ENCODE results near the gene ZNF175. TPM values are rescaled to one million over a fixed set of nuclear protein-coding genes. Genes with fewer than 3 reads are reported as not detected.
"Not testable (repeated sequence)": the region's sequence is repeated elsewhere in the genome, so short reads cannot be mapped to it uniquely, and the experiment has no call there.

Gene ZNF175
- polyA plus RNA-seq, 4 donors: 16.6 to 19.8 (median 18.3) TPM

DNA sequence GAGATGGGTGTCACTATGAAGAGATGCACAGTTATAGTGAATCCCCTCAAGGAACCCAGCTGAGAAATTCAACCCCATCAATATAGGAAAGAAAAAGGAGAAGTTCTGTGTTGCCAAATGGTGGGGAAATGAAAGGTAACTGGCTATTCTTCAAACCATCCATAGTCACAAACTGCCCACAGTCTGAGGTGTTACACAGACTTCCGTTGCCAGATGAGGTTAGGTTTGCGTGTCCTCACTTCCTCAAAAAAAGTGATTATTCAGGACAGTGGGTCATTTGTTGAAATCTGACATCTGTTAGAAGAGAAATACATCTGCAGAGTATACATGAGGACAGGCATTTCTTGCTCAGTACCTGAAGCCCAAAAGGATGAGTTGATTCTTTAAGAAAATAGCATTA is 50.1 kb downstream of the ZNF175 start:
- DNase-seq (ENCODE audit: low read depth in 4 of 4, low spot score in 3 of 4): no peak

DNA sequence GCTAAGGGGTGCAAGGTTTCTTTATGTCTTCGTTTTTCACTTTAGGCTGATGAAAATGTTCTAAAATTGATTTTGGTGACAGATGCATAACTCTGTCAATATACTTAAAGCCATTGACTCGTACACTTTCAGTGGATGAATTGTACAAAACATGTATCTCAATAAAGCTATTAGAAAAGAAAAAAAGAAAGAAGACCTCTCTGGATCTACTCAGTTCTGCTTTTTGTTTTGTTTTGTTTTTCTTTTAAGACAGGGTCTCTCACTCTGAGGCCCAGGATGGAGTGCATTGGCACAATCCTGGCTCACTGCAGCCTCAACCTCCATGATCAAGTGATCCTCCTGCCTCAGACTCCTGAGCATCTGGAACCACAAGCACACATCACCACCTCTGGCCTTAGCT is 55.6 kb downstream of the ZNF175 start:
- no peak for DNase-seq (ENCODE audit: low read depth in 4 of 4, low spot score in 3 of 4)

DNA sequence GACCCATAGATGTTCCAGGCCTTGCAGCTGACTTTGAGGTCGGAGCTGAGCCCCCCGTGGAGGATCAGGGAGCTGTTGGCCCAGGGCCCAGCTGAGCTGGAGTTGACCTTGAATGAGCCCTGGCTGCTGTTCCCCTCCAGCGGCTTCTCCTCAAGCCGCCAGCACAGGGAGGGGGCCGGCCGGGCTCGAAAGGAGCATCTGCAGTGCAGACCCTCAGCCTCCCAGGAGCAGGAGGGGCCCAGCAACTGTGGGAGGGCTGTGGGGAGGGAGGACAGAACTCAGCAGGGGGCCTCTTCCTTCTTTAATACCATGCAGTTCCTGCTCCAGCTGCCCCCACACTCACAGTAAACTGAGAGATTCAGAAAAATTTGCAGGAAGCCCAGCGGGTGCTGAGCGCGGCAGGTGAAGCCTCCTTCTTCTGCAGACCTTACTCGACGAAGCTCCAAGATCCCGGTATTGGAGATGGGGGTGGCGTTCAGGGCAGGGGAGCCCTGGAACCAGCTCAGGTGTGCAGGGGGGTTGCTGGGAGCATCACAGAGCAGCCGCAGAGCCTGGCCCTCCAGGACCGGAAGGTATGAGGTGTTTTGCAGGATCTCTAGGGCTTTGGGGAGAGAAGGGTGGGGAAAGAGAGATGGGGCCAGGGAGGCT is 56.5 kb downstream of the ZNF175 start:
- no peak for DNase-seq (ENCODE audit: low read depth in 4 of 4, low spot score in 3 of 4)

DNA sequence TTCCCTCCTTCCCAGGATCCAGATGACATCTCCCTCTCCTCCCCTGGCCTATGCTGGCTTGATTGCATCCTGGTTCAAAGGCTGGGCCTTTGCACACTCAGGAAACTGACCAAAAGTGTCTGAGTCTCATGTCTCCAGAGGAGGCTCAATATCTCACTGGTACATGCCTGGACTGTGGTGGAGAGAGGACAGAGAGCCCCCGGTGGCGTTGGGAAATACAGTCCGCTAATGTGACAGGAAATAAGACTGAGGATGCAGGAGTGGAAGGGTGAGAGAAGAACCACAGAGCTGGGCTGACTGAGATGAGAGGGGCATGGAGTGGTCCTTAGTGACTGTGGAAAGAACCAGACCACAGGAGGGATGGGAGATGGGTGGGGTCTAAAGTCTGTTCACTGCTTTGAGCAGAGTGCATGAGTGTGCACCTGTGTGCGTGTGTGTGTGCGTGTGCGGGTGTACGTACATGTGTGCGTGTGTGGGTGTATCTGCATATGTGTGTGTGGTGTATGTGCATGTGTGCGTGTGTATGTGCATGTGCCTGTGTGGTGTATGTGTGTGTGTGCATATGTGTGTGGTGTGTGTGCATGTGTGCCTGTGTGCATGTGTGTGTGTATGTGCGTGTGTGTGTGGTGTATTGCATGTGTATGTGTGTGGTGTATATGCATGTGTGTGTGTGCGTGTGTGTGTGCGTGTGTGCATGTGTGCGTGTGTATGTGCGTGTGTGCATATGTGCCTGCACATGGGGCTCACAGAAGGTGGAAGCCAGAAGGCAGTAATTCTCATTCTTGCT is 57.3 kb downstream of the ZNF175 start:
- no peak for DNase-seq (ENCODE audit: low read depth in 4 of 4, low spot score in 3 of 4)

DNA sequence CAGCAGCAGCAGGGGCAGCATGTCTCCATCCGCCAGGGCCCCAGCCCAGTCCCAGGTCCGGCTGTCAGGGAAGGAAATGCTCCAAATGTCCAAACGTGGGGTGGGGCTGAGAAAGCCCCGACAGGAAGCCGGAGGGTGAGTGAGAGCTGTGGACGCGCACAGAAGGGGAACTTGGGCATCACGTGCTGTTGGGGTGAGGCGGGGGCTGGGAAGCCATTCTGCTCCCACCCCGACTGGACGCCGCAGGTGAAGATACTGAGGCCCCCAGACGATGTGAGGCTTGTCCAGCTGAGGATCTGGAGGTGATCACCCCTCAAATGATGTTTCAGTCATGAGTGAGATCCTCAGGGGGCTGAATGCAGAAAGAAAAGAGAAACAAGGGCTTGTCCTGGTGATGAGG is 59.2 kb downstream of the ZNF175 start, which contains the start of gene SIGLEC5:
Gene SIGLEC5 (minus strand): TSS at position 87 of the 400 bp plus-strand sequence. CDS start 66 bp downstream, at position 21.
- DNase-seq (ENCODE audit: low read depth in 4 of 4, low spot score in 3 of 4): not testable (repeated sequence)

DNA sequence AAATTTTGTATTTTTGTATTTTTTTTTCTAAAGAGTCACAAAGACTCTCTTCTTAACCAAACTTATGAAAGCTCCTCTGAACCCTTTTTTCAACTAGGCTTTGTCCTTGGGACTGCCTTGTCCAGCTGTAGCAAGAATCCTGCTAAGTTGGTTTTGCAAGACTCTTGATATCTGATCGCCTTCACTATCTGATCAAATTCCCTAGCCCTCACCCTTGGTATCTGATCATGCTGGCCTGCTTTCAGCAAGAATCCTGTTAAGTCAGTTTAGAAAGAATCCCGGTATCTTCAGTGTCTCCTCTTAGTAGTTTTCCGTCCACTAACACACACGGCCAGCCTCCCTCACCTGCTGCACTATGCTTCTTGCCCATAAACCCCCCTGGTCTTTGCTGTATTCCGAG is 61.0 kb downstream of the ZNF175 start:
- no peak for DNase-seq (ENCODE audit: low read depth in 4 of 4, low spot score in 3 of 4)

DNA sequence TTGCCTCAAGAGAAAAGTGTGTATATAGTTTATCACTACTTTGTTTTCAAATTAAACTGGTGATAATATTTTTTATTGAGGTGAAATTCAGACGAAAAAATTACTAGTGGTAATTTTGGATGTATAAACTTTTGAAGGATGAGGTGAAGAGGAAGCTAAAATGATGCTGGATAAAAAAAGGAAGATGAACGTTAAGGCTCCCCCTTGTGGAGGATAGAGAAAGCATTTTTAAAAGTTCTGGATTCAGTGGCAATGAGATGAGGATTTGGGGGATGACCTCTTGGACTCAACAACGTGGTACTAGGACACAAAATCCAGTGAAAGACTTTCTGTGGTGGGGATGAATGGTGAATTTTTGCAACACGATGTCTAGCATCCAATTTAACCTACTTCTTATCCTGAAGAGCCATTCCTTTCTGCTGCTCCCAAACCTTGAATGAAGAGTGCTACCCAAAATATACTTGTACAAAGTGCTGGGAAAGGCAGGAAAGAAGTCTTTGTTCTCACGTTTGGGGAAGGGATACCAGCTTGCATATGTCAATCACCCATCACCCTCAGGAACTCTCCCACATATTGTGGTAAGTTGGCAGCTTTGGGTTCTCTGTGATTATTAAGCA is 66.4 kb downstream of the ZNF175 start:
- DNase-seq (ENCODE audit: low read depth in 4 of 4, low spot score in 3 of 4): no peak

DNA sequence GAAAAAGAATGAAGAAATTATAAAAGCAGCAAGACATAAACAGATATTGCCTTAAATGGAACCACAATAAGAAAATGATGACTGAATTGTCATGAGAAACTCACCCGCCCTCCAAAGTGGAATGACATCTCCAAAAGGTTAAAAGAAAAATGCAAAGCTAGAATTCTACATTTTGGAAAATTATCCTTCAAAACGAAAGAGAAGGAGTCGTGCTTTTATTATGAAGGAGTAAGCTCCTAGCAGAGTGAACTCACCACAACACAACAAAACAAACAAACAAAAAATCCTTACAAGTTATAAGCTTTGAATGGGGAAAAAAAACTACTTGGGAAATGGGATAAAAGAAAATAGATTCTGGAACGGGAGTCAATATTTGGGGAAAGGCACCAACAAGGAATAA is 68.8 kb downstream of the ZNF175 start:
- DNase-seq (ENCODE audit: low read depth in 4 of 4, low spot score in 3 of 4): no peak

DNA sequence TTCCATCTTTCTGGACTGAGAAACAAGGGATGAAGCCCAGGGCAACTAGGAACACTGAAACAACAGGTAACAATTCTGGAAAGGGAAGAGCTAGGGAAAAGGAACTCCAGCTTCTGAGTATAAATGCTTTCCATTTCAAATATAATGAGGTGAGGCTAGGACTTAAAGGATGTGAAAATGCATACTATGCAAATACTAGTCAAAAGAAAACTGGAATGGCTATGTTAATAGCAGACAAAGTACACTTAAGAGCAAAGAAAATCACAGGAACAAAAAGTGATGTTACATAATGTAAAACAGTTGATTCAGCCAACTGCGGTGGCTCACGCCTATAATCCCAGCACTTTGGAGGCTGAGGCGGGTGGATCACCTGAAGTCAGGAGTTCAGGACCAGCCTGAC is 69.3 kb downstream of the ZNF175 start:
- no peak for DNase-seq (ENCODE audit: low read depth in 4 of 4, low spot score in 3 of 4)

DNA sequence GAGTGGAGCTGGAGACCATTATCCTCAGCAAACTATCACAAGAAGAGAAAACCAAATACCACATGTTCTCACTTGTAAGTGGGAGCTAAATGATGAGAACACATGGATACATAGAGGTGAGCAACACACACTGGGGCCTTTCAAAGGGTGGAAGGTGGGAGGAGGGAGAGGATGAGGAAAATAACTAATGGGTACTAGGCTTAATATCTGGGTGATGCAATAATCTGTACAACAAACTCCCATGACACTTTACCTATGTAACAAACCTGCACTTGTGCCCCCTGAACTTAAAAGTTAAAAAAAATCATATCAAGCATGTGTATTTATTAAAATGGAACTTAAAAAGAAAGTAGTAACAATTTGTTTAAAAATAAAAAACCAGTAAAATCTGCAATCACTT is 70.6 kb downstream of the ZNF175 start:
- no peak for DNase-seq (ENCODE audit: low read depth in 4 of 4, low spot score in 3 of 4)

Other genes with a start within 250 kb of the ZNF175 start
- gene VSIG10L, start 229.1 kb upstream of the ZNF175 start, polyA plus RNA-seq (ENCODE audit: insufficient read length in 4 of 4): 1 to 10 TPM; 4.2 to 5.2 (median 4.8) TPM
- 100 to 1,000 TPM in 2 of 4 donors, 10 to 100 TPM in 2; 45.4 to 143 (median 111) TPM for gene ETFB, start 204.9 kb upstream of the ZNF175 start, polyA plus RNA-seq (ENCODE audit: insufficient read length in 4 of 4)
- gene CLDND2, start 202.3 kb upstream of the ZNF175 start, polyA plus RNA-seq (ENCODE audit: insufficient read length in 4 of 4): 1 to 10 TPM; 1.6 to 3.5 (median 1.9) TPM
- 1 to 10 TPM in 3 of 4 donors, under 1 TPM in 1; 0.86 to 3.4 (median 2.0) TPM for gene NKG7, start 198.6 kb upstream of the ZNF175 start, polyA plus RNA-seq (ENCODE audit: insufficient read length in 4 of 4)
- gene LIM2, start 183.3 kb upstream of the ZNF175 start, polyA plus RNA-seq (ENCODE audit: insufficient read length in 4 of 4): under 1 TPM; 0.44 to 0.70 (median 0.66) TPM
- gene C19orf84, start 180.7 kb upstream of the ZNF175 start, polyA plus RNA-seq (ENCODE audit: insufficient read length in 4 of 4): under 1 TPM in 3 of 4 donors, not detected in 1; 0.13 to 0.50 (median 0.46) TPM
- 1 to 10 TPM in 2 of 4 donors, under 1 TPM in 2; 0.66 to 2.0 (median 1.2) TPM for gene SIGLEC10, start 153.6 kb upstream of the ZNF175 start, polyA plus RNA-seq (ENCODE audit: insufficient read length in 4 of 4)
- under 1 TPM in 1 of 4 donors, not detected in 3; 0.08 TPM for gene SIGLEC8, start 112.8 kb upstream of the ZNF175 start, polyA plus RNA-seq (ENCODE audit: insufficient read length in 4 of 4)
- gene CEACAM18, start 92.7 kb upstream of the ZNF175 start, polyA plus RNA-seq (ENCODE audit: insufficient read length in 4 of 4): not detected
- gene SIGLEC12, start 69.5 kb upstream of the ZNF175 start, polyA plus RNA-seq (ENCODE audit: insufficient read length in 4 of 4): under 1 TPM in 3 of 4 donors, not detected in 1; 0.14 to 0.20 (median 0.16) TPM
- gene SIGLEC6, start 39.6 kb upstream of the ZNF175 start, polyA plus RNA-seq (ENCODE audit: insufficient read length in 4 of 4): under 1 TPM in 2 of 4 donors, not detected in 2; 0.14 to 0.23 TPM
- under 1 TPM in 3 of 4 donors, not detected in 1; 0.37 to 0.62 (median 0.57) TPM for gene SIGLEC5, start 59.1 kb downstream of the ZNF175 start, polyA plus RNA-seq (ENCODE audit: insufficient read length in 4 of 4)
- gene SIGLEC14, start 75.5 kb downstream of the ZNF175 start, polyA plus RNA-seq (ENCODE audit: insufficient read length in 4 of 4): 1 to 10 TPM in 2 of 4 donors, under 1 TPM in 2; 0.15 to 1.5 (median 0.91) TPM
- gene SPACA6, start 122.0 kb downstream of the ZNF175 start, polyA plus RNA-seq (ENCODE audit: insufficient read length in 4 of 4): 10 to 100 TPM; 12.9 to 29.4 (median 16.6) TPM
- gene HAS1, start 152.7 kb downstream of the ZNF175 start, polyA plus RNA-seq (ENCODE audit: insufficient read length in 4 of 4): under 1 TPM in 2 of 4 donors, not detected in 2; 0.09 to 0.37 TPM
- gene FPR1, start 180.6 kb downstream of the ZNF175 start, polyA plus RNA-seq (ENCODE audit: insufficient read length in 4 of 4): 1 to 10 TPM in 3 of 4 donors, under 1 TPM in 1; 0.80 to 5.2 (median 2.4) TPM
- gene FPR2, start 189.9 kb downstream of the ZNF175 start, polyA plus RNA-seq (ENCODE audit: insufficient read length in 4 of 4): under 1 TPM; 0.11 to 0.68 (median 0.34) TPM
- 1 to 10 TPM in 1 of 4 donors, under 1 TPM in 3; 0.27 to 1.2 (median 0.51) TPM for gene FPR3, start 223.9 kb downstream of the ZNF175 start, polyA plus RNA-seq (ENCODE audit: insufficient read length in 4 of 4)